Erythroblast (primary cell): Measurements from ENCODE around the gene PPP6R1.

Experiments
- GATA1 ChIP-seq: IDR thresholded peaks from 2 replicates; pipeline ENCODE4 v1.6.1; 2011; ENCODE audit warnings: low read depth, mild to moderate bottlenecking, control low read depth, low read length, moderate library complexity
- POLR2A ChIP-seq: IDR thresholded peaks from 2 replicates; pipeline ENCODE4 v1.6.1; 2011; ENCODE audit warnings: mild to moderate bottlenecking, low read length

GRCh38 chr19:55299991-55300390 is 41.2 kb upstream of the PPP6R1 start:
- no peak for TF ChIP-seq POLR2A
- no peak for TF ChIP-seq GATA1
